Stimulated activated CD4-positive, alpha-beta T cell treated with anti-CD3 and anti-CD28 coated beads, TNF-alpha, amount 100 ng/mL, for 48 hours (primary cell): ENCODE results near the gene PRR13.

ENCODE experiments used
- DNase-seq, 3 donors: peaks; one replicate each; pipeline ENCODE4 v3.0.0-alpha.2; 2020; ENCODE audit warnings: low read depth in 3 of 3

PRR13 gene

DNA sequence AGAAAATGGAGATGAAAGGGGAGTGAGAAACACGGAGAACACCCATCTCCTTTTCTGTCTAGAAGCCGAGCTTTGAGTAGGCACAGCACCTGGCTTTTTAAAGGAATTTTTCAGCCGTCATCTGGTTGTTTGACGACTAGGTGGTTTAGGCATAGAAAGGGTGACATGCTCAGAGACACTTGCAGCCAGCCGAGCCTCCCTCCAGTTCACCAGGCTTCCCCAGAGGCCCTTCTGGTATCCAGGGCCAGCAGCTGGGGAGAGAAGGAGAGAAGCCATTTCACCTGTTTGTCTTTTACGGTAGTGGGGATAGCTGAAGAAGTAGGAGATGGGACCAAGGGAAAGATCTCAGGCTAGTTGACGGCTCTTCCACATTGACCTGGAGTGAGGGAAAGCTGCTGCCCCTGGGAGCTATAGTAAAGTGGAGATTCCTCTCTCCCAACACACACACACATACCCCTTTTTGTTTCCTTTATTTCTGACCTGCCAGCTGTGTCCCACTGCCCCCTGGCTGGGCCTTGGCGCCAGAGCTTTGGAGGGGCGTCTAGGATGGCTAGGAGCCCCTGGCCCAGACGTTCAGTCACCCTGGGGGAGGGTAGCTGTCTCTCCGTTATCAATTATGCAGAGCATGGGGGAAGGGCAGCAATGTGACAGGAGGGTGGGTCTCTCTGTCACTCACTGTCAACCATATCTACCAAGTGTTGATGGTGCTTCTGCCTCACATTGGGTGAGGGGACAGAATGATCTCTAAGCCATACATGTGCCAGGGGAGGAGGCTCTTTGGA lies 52.3 kb downstream of the PRR13 start:
- no peak for DNase-seq
